Smooth muscle cell (in vitro differentiated cells): ENCODE results near the gene SMCO4. TPM values are rescaled to one million over a fixed set of nuclear protein-coding genes. Genes with fewer than 3 reads are reported as not detected.
"Not testable (repeated sequence)": the region's sequence is repeated elsewhere in the genome, so short reads cannot be mapped to it uniquely, and the experiment has no call there.

ENCODE experiments used
- DNase-seq: peaks from one replicate; lab custom pipeline; 2025; ENCODE audit not compliant: unreplicated experiment; lab: John Stamatoyannopoulos, UW
- H2AFZ ChIP-seq: fragments of 200-600 bp; sonication (generic); 2 replicates; pipeline ENCODE4 v1.6.0; 2016; ENCODE audit warnings: antibody characterized with exemption, low read depth, mild to moderate bottlenecking
- H3F3A ChIP-seq: fragments of 200-600 bp; sonication (generic); 2 replicates; pipeline ENCODE4 v1.6.0; 2017; ENCODE audit warnings: antibody characterized with exemption, low read depth
- H3K27ac ChIP-seq: fragments of 200-600 bp; sonication (generic); 2 replicates; pipeline ENCODE4 v1.5.1; 2016; ENCODE audit warnings: low read depth, mild to moderate bottlenecking
- H3K27me3 ChIP-seq: fragments of 200-600 bp; sonication (generic); 2 replicates; pipeline ENCODE4 v1.6.1; 2016; ENCODE audit warnings: low read depth, mild to moderate bottlenecking
- H3K36me3 ChIP-seq: fragments of 200-600 bp; sonication (generic); 2 replicates; pipeline ENCODE4 v1.5.1; 2016; ENCODE audit warnings: low read depth
- H3K4me1 ChIP-seq: fragments of 200-600 bp; sonication (generic); 2 replicates; pipeline ENCODE4 v1.5.1; 2016; ENCODE audit warnings: low read depth
- H3K4me2 ChIP-seq: fragments of 200-600 bp; sonication (generic); 2 replicates; pipeline ENCODE4 v1.6.0; 2016; ENCODE audit warnings: mild to moderate bottlenecking
- H3K4me3 ChIP-seq: fragments of 200-600 bp; sonication (generic); 2 replicates; pipeline ENCODE4 v1.5.1; 2016; ENCODE audit warnings: mild to moderate bottlenecking
- H3K79me2 ChIP-seq: fragments of 200-600 bp; sonication (generic); 2 replicates; pipeline ENCODE4 v1.6.0; 2016; ENCODE audit warnings: low read depth, mild to moderate bottlenecking
- H3K9ac ChIP-seq: fragments of 200-600 bp; sonication (generic); 2 replicates; pipeline ENCODE4 v1.6.0; 2016; ENCODE audit warnings: low read depth
- H3K9me3 ChIP-seq: fragments of 200-600 bp; sonication (generic); replicated peaks from 2 replicates; pipeline ENCODE4 v1.5.1; 2016; ENCODE audit warnings: low read depth
- H4K20me1 ChIP-seq: fragments of 200-600 bp; sonication (generic); 2 replicates; pipeline ENCODE4 v1.6.0; 2016; ENCODE audit warnings: low read depth
- CTCF ChIP-seq: fragments of 200-600 bp; sonication (generic); IDR thresholded peaks from 2 replicates; pipeline ENCODE4 v1.5.1; 2017; ENCODE audit warnings: borderline replicate concordance, mild to moderate bottlenecking, antibody characterized with exemption; ENCODE audit not compliant: insufficient read depth, poor library complexity, severe bottlenecking
- WGBS: methylation state at CpG from one replicate; pipeline ENCODE4 v1.1.7; 2016; ENCODE audit warnings: low lambda C conversion rate; 5-methylcytosine and 5-hydroxymethylcytosine counted together
- polyA plus RNA-seq: library from polyadenylated mRNA; unstranded; fragments of >200 nt; fragmentation: Nextera tagmentation; extraction: Ambion mirVana; gene quantifications from 2 replicates; pipeline ENCODE4 v1.2.1, GENCODE V29; 2016
- total RNA-seq: library from RNA; depleted of rRNA; stranded (reverse); fragments of >200 nt; gene quantifications from 2 replicates; pipeline ENCODE4 v1.2.3, GENCODE V29; 2014

SMCO4 gene
- total and polyA plus RNA-seq, 2 experiments from 2014 or later: 13.8 to 50.7 TPM

GRCh38 chr11:93536101-93536861 is 6.9 kb downstream of the SMCO4 start:
- Histone ChIP-seq H3K79me2 (peaks cover 91% of the 10 kb centered on the region), H3K27ac (no peak overlapping the region), H3K27me3 (no peaks in the 10 kb centered on the region), H3K36me3 (no peaks in the 10 kb centered on the region), H4K20me1 (peaks cover 95% of the 10 kb centered on the region), H3K4me1 (peaks cover 2% of the 10 kb centered on the region), H3K9ac (no peak overlapping the region), H3F3A (peaks cover 10% of the 10 kb centered on the region), H2AFZ (no peak overlapping the region), H3K9me3 (no peaks in the 10 kb centered on the region), H3K4me2 (no peak overlapping the region), H3K4me3 (no peak overlapping the region)
- WGBS: 65% methylated on average over 2 of the region's 2 CpGs
- no peak for TF ChIP-seq CTCF
- no peak for DNase-seq

- H3K4me3 ChIP-seq, H3K27ac ChIP-seq, H3K36me3 ChIP-seq, DNase-seq, H3K27me3 ChIP-seq, H3K4me1 ChIP-seq, H3K4me2 ChIP-seq, H3K9me3 ChIP-seq, H3K9ac ChIP-seq, H2AFZ ChIP-seq: not testable (repeated sequence)
- peaks cover 14% of the 10 kb centered on the region for H3F3A ChIP-seq
- H4K20me1 ChIP-seq: peaks cover 95% of the 10 kb centered on the region
- H3K79me2 ChIP-seq: peaks cover 84% of the 10 kb centered on the region
- 92% methylated on average over 2 of the region's 2 CpGs for WGBS
Measured at GRCh38 chr11:93535578-93535977, 7.6 kb downstream of the SMCO4 start.

- Histone ChIP-seq H2AFZ (no peak overlapping the region), H3K9ac (no peak overlapping the region), H3K9me3 (no peaks in the 10 kb centered on the region), H3K36me3 (no peaks in the 10 kb centered on the region), H3K27ac (no peak overlapping the region), H3K4me2 (no peak overlapping the region), H4K20me1 (peaks cover 94% of the 10 kb centered on the region), H3K4me3 (no peak overlapping the region), H3K79me2 (peaks cover 65% of the 10 kb centered on the region), H3K4me1 (peaks cover 23% of the 10 kb centered on the region), H3F3A (peaks cover 20% of the 10 kb centered on the region), H3K27me3 (no peaks in the 10 kb centered on the region)
- no peak for TF ChIP-seq CTCF
- DNase-seq: no peak
- 95% methylated on average over 5 of the region's 5 CpGs for WGBS
Measured at GRCh38 chr11:93532806-93533205, 10.4 kb downstream of the SMCO4 start.

GRCh38 chr11:93532281-93532789 is 10.9 kb downstream of the SMCO4 start:
- Histone ChIP-seq H3K79me2 (peaks cover 65% of the 10 kb centered on the region), H3K9me3 (no peaks in the 10 kb centered on the region), H3K27ac (no peak overlapping the region), H3K4me1 (peaks cover 23% of the 10 kb centered on the region), H3K36me3 (no peaks in the 10 kb centered on the region), H4K20me1 (peaks cover 93% of the 10 kb centered on the region), H3K4me3 (no peak overlapping the region), H3K27me3 (no peaks in the 10 kb centered on the region), H3F3A (peaks cover 20% of the 10 kb centered on the region), H3K4me2 (no peak overlapping the region), H3K9ac (no peak overlapping the region), H2AFZ (no peak overlapping the region)
- no peak for TF ChIP-seq CTCF
- no peak for DNase-seq
- 67% methylated on average over 3 of the region's 3 CpGs for WGBS
